IMR-90 (cell line): ENCODE results near the gene SNX30. TPM values are rescaled to one million over a fixed set of nuclear protein-coding genes. Genes with fewer than 3 reads are reported as not detected.

Experiments used
- ATAC-seq: fragments of 200-7000 bp; cut with Tn5 transposase; 2 replicates; pipeline ENCODE4 v1.9.1; 2020; ENCODE audit warnings: low read depth, mild to moderate bottlenecking, moderate library complexity
- BruUV-seq: library from RNA; stranded (reverse); fragments of 400-500 nt; replicated peaks from 2 replicates; lab custom pipeline; 2021; lab: Mats Ljungman, UMichigan
- CTCF ChIA-PET: fragments of 300-600 bp; formaldehyde crosslinking; extraction: SDS; loops from one replicate; lab custom pipeline; 2021; ENCODE audit warnings: antibody characterized with exemption; lab: Yijun Ruan, JAX
- POLR2A ChIA-PET: fragments of 300-600 bp; sonication (Branson Sonifier 250); formaldehyde crosslinking; loops from one replicate; lab custom pipeline; 2022; ENCODE audit warnings: antibody characterized with exemption; ENCODE audit not compliant: unreplicated experiment; lab: Charles Lee
- DNase-seq: peaks from one replicate; pipeline ENCODE4 v3.0.0; 2013
- H2AFZ ChIP-seq: replicated peaks from 2 replicates; pipeline ENCODE3; 2013; ENCODE audit warnings: low read length, mild to moderate bottlenecking; ENCODE audit not compliant: poor library complexity
- H2AK5ac ChIP-seq: 2 replicates; pipeline ENCODE4 v1.6.1; 2013; ENCODE audit warnings: low read depth, low read length, inconsistent platforms
- H2AK9ac ChIP-seq: replicated peaks from 2 replicates; pipeline ENCODE3; 2013; ENCODE audit warnings: mild to moderate bottlenecking, low read depth, low read length, moderate library complexity; ENCODE audit not compliant: poor library complexity
- H2BK120ac ChIP-seq: 2 replicates; pipeline ENCODE4 v1.6.1; 2013; ENCODE audit warnings: low read depth, low read length, inconsistent platforms
- H2BK15ac ChIP-seq: 3 replicates; pipeline ENCODE4 v1.6.1; 2013; ENCODE audit warnings: low read depth, low read length, inconsistent platforms
- H2BK20ac ChIP-seq: 2 replicates; pipeline ENCODE4 v1.6.1; 2013; ENCODE audit warnings: low read depth, mild to moderate bottlenecking, inconsistent platforms, low read length, moderate library complexity
- H2BK5ac ChIP-seq: 2 replicates; pipeline ENCODE4 v1.6.1; 2013; ENCODE audit warnings: mild to moderate bottlenecking, low read depth, low read length, inconsistent platforms; ENCODE audit not compliant: poor library complexity, severe bottlenecking
- H3K14ac ChIP-seq: replicated peaks from 2 replicates; pipeline ENCODE4 v1.6.1; 2013; ENCODE audit warnings: low read depth, low read length, inconsistent platforms
- H3K18ac ChIP-seq: 2 replicates; pipeline ENCODE4 v1.6.1; 2013; ENCODE audit warnings: low read depth, low read length, control low read depth
- H3K23ac ChIP-seq: 2 replicates; pipeline ENCODE4 v1.6.1; 2013; ENCODE audit warnings: low read depth, low read length, inconsistent platforms
- H3K27ac ChIP-seq: 2 replicates; pipeline ENCODE4 v1.5.1; 2013; ENCODE audit warnings: mild to moderate bottlenecking, control low read depth, low read length; ENCODE audit not compliant: insufficient read depth
- H3K27me3 ChIP-seq: 2 replicates; pipeline ENCODE4 v1.6.1; 2013; ENCODE audit warnings: low read length; ENCODE audit not compliant: control insufficient read depth, insufficient read depth
- H3K36me3 ChIP-seq: 2 replicates; pipeline ENCODE4 v1.6.1; 2013; ENCODE audit warnings: low read length, mixed read lengths; ENCODE audit not compliant: control insufficient read depth, insufficient read depth
- H3K4ac ChIP-seq: 2 replicates; pipeline ENCODE4 v1.6.1; 2013; ENCODE audit warnings: low read depth, low read length, inconsistent platforms
- H3K4me1 ChIP-seq: 2 replicates; pipeline ENCODE4 v1.6.1; 2013; ENCODE audit warnings: low read length, mixed read lengths; ENCODE audit not compliant: control insufficient read depth, insufficient read depth
- H3K4me2 ChIP-seq: 2 replicates; pipeline ENCODE4 v1.6.1; 2013; ENCODE audit warnings: low read depth, mild to moderate bottlenecking, control low read depth, low read length, moderate library complexity
- H3K4me3 ChIP-seq: 2 replicates; pipeline ENCODE4 v1.5.1; 2013; ENCODE audit warnings: low read depth, mild to moderate bottlenecking, control low read depth, low read length, moderate library complexity; ENCODE audit not compliant: insufficient read depth
- H3K56ac ChIP-seq: 2 replicates; pipeline ENCODE4 v1.6.1; 2013; ENCODE audit warnings: low read length, inconsistent platforms; ENCODE audit not compliant: insufficient read depth; ENCODE audit errors: extremely low read depth
- H3K79me1 ChIP-seq, 2 experiments: 2 replicates each; pipeline ENCODE4 v1.6.1; 2013; ENCODE audit warnings: low read length in 2 of 2, inconsistent platforms in 1 of 2, low read depth in 1 of 2
- H3K9ac ChIP-seq: 2 replicates; pipeline ENCODE4 v1.6.1; 2013; ENCODE audit warnings: low read depth, low read length, control low read depth
- H3K9me1 ChIP-seq: 2 replicates; pipeline ENCODE4 v1.6.1; 2013; ENCODE audit warnings: low read length, inconsistent platforms; ENCODE audit not compliant: insufficient read depth
- H3K9me3 ChIP-seq: 2 replicates; pipeline ENCODE4 v1.6.1; 2013; ENCODE audit warnings: low read length; ENCODE audit not compliant: control insufficient read depth, insufficient read depth
- H4K20me1 ChIP-seq: 2 replicates; pipeline ENCODE4 v1.6.1; 2013; ENCODE audit warnings: low read length, inconsistent platforms; ENCODE audit not compliant: insufficient read depth
- H4K5ac ChIP-seq: 2 replicates; pipeline ENCODE4 v1.6.1; 2013; ENCODE audit warnings: mild to moderate bottlenecking, low read depth, low read length, control low read depth
- H4K8ac ChIP-seq, 2 experiments: 2 replicates each; pipeline ENCODE4 v1.6.1; 2013; ENCODE audit warnings: low read depth in 2 of 2, low read length in 2 of 2, control low read depth in 1 of 2, inconsistent platforms in 1 of 2
- H4K91ac ChIP-seq: 2 replicates; pipeline ENCODE4 v1.6.1; 2013; ENCODE audit warnings: low read depth, low read length, inconsistent platforms; ENCODE audit not compliant: insufficient read depth
- BHLHE40 ChIP-seq: fragments of 150-350 bp; IDR thresholded peaks from 2 replicates; pipeline ENCODE4 v1.6.1; 2016; ENCODE audit warnings: mild to moderate bottlenecking, low read depth, low read length
- CEBPB ChIP-seq: IDR thresholded peaks from 2 replicates; pipeline ENCODE4 v1.6.1; 2012; ENCODE audit warnings: low read depth, low read length, improper control_type of control experiment
- CHD1 ChIP-seq: IDR thresholded peaks from 2 replicates; pipeline ENCODE4 v1.6.1; 2012; ENCODE audit warnings: low read depth, low read length, improper control_type of control experiment
- FOS ChIP-seq: fragments of 150-350 bp; IDR thresholded peaks from 2 replicates; pipeline ENCODE4 v1.6.1; 2016; ENCODE audit warnings: low read depth, low read length
- MAFK ChIP-seq: IDR thresholded peaks from 2 replicates; pipeline ENCODE4 v1.6.1; 2012; ENCODE audit warnings: low read depth, low read length, improper control_type of control experiment
- MAZ ChIP-seq: IDR thresholded peaks from 2 replicates; pipeline ENCODE4 v1.6.1; 2012; ENCODE audit warnings: low read depth, mild to moderate bottlenecking, low read length, improper control_type of control experiment, moderate library complexity, borderline replicate concordance
- NFE2L2 ChIP-seq: fragments of 150-350 bp; IDR thresholded peaks from 2 replicates; pipeline ENCODE4 v1.6.1; 2016; ENCODE audit warnings: low read depth, mild to moderate bottlenecking, low read length
- POLR2A ChIP-seq: IDR thresholded peaks from 2 replicates; pipeline ENCODE4 v1.6.1; 2012; ENCODE audit warnings: mild to moderate bottlenecking, low read depth, low read length
- RAD21 ChIP-seq: IDR thresholded peaks from 2 replicates; pipeline ENCODE4 v1.6.1; 2012; ENCODE audit warnings: low read length, improper control_type of control experiment
- RCOR1 ChIP-seq: IDR thresholded peaks from 2 replicates; pipeline ENCODE4 v1.6.1; 2012; ENCODE audit warnings: mild to moderate bottlenecking, low read length, improper control_type of control experiment; ENCODE audit not compliant: insufficient replicate concordance
- RFX5 ChIP-seq: IDR thresholded peaks from 2 replicates; pipeline ENCODE4 v1.8.0; 2012; ENCODE audit warnings: low read depth, mild to moderate bottlenecking, low read length, moderate library complexity
- SMC3 ChIP-seq: fragments of 150-350 bp; IDR thresholded peaks from 2 replicates; pipeline ENCODE4 v1.6.1; 2016; ENCODE audit warnings: low read depth, mild to moderate bottlenecking, antibody characterized with exemption, low read length, moderate library complexity
- WGBS, 2 experiments: methylation state at CpG; one replicate each; pipeline versions ENCODE4 v1.1.5 to v1.1.7; 2013; ENCODE audit warnings: missing lambda C conversion rate in 2 of 2; ENCODE audit not compliant: insufficient read length in 1 of 2; ENCODE audit errors: extremely low coverage in 2 of 2; 5-methylcytosine and 5-hydroxymethylcytosine counted together
- dilution Hi-C: fragments of 300-500 bp; cut with HindIII; formaldehyde crosslinking; loops from one replicate; pipeline ENCODE4 v1.14.3; 2018; ENCODE audit warnings: low sequenced_read_pairs; ENCODE audit not compliant: unreplicated experiment
- in situ Hi-C: fragments of 300-500 bp; cut with MboI; formaldehyde crosslinking; loops from 3 replicates; pipeline ENCODE4 v1.14.3; 2019; ENCODE audit warnings: low sequenced_read_pairs, inconsistent platforms, mixed read lengths
- intact Hi-C: fragments of 100-400 bp; cut with micrococcal nuclease; formaldehyde crosslinking; loops from 2 replicates; pipeline ENCODE4 v1.10.0; 2022
- polyA plus RNA-seq, 3 experiments: library from polyadenylated mRNA; depleted of rRNA; stranded (reverse); fragments of >200 nt; gene quantifications; 2 replicates each; pipeline ENCODE4 v1.2.3, GENCODE V29; 2012; ENCODE audit warnings: low replicate concordance in 1 of 3
- total RNA-seq: library from RNA; depleted of rRNA; stranded (reverse); fragments of >200 nt; gene quantifications from 2 replicates; pipeline ENCODE4 v1.2.3, GENCODE V29; 2012
- TF ChIP-seq, protein P1 (sequence below): conservative IDR thresholded peaks from 2 replicates; pipeline ENCODE4 v1.5.1; 2012; ENCODE audit warnings: mild to moderate bottlenecking, low read depth, low read length, improper control_type of control experiment
- TF ChIP-seq, protein P2 (sequence below): fragments of 150-350 bp; IDR thresholded peaks from 2 replicates; pipeline ENCODE4 v1.6.1; 2016; ENCODE audit warnings: low read depth, mild to moderate bottlenecking, low read length, moderate library complexity, borderline replicate concordance
- TF ChIP-seq, protein P3 (sequence below): fragments of 150-350 bp; IDR thresholded peaks from 2 replicates; pipeline ENCODE4 v1.6.1; 2017; ENCODE audit warnings: mild to moderate bottlenecking, antibody characterized with exemption, low read length, low read depth

The SNX30 gene
- total and polyA plus RNA-seq, 2 of the 4 experiments (the other 2 are of a cell fraction) = 8.0 to 18.8 TPM

DNA sequence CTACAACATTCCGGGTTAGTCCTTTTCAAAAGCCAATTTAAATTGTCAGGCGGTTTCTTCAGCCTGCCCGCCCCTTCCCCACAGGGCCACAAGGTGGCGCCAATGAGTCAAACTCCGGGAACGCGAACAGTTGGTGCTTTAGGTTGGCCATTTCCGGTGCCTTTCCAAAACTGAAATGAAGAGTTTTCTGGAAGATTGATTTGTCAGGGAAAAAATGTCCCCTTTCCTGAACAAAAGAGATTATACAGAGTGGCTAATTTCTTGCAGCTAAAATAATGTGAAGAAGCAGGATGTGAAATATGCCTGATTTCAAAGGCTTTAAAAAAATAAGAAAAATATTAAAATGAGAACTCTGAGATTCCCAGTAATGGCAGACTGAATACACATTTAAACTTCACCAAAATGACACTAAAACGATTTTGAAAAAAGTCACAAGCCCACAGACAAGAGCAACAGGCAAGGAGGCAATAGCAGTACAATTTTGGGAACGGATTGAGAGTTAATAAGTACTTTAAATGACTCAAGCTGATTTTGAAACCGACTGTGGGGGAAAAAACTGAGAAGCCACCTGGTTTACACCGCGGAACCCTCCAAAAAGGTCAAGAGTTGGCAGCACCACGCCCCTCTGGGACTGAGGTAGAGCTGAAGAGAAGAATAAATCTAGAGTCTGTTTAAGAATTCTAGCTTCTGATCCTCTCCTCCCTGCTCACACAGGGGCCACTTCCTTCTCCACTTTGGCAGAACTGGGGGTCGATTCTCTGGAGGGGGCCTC is 94.4 kb downstream of the SNX30 start:
- H3K27me3 ChIP-seq = no peaks in the 10 kb centered on the region
- H3K4ac ChIP-seq = no peak overlapping the region
- H3K4me3 ChIP-seq = no peak overlapping the region
- no peak overlapping the region for H2AK5ac ChIP-seq
- H3K23ac ChIP-seq = no peak overlapping the region
- ATAC-seq (peak; percentile 79), DNase-seq (peak; percentile 66)
- H3K27ac ChIP-seq = no peak overlapping the region
- no peak overlapping the region for H3K14ac ChIP-seq
- peaks cover 11% of the 10 kb centered on the region for H4K20me1 ChIP-seq
- BruUV-seq = no TSS peak
- WGBS, 2 experiments = 100% methylated on average over 1 of the region's 15 CpGs; no CpG with 5 or more reads in 1 of the 2 experiments
- H2BK20ac ChIP-seq = no peak overlapping the region
- peaks cover 6% of the 10 kb centered on the region for H3K4me1 ChIP-seq
- no peak overlapping the region for H4K91ac ChIP-seq
- no peak overlapping the region for H3K18ac ChIP-seq
- intact Hi-C loops = loop anchor here (1.0 to 10.0 kb wide), 2 partner anchors 58 to 130 kb away; no protein-coding TSS in a partner anchor
- no peak overlapping the region for H2AFZ ChIP-seq
- ChIA-PET POLR2A (no interaction called here), CTCF (interaction anchor here (0.7 to 2.5 kb wide), 3 partner anchors 10 to 60 kb away, joined by 3 to 16 read pairs (median 3); no protein-coding TSS in a partner anchor)
- no peaks in the 10 kb centered on the region for H3K9me3 ChIP-seq
- H3K9ac ChIP-seq = no peak overlapping the region
- H4K8ac ChIP-seq = no peak overlapping the region
- no peak overlapping the region for H3K4me2 ChIP-seq
- H3K36me3 ChIP-seq = 0 out of 2 replicates have a peak, but pooled peaks cover 2% of the 10 kb centered on the region
- no peak overlapping the region for H2AK9ac ChIP-seq
- H4K5ac ChIP-seq = no peak overlapping the region
- no peak overlapping the region for H3K56ac ChIP-seq
- dilution Hi-C loops = no loop called here
- no peak overlapping the region for H2BK15ac ChIP-seq
- H2BK5ac ChIP-seq = no peak overlapping the region
- peaks cover 8% of the 10 kb centered on the region; the same call in 1 of the 2 replicates for H3K9me1 ChIP-seq
- H2BK120ac ChIP-seq = no peak overlapping the region
- in situ Hi-C loops = no loop called here
- no peaks in the 10 kb centered on the region for H3K79me1 ChIP-seq
- no peak for TF ChIP-seq MAFK
- TF ChIP-seq NFE2L2 = no peak
- TF ChIP-seq CHD1 = no peak
- TF ChIP-seq RFX5 = no peak
- no peak for TF ChIP-seq RCOR1
- TF ChIP-seq, protein P1, sequence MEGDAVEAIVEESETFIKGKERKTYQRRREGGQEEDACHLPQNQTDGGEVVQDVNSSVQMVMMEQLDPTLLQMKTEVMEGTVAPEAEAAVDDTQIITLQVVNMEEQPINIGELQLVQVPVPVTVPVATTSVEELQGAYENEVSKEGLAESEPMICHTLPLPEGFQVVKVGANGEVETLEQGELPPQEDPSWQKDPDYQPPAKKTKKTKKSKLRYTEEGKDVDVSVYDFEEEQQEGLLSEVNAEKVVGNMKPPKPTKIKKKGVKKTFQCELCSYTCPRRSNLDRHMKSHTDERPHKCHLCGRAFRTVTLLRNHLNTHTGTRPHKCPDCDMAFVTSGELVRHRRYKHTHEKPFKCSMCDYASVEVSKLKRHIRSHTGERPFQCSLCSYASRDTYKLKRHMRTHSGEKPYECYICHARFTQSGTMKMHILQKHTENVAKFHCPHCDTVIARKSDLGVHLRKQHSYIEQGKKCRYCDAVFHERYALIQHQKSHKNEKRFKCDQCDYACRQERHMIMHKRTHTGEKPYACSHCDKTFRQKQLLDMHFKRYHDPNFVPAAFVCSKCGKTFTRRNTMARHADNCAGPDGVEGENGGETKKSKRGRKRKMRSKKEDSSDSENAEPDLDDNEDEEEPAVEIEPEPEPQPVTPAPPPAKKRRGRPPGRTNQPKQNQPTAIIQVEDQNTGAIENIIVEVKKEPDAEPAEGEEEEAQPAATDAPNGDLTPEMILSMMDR = peak; percentile 94
- no peak for TF ChIP-seq CEBPB
- peak; percentile 95 for TF ChIP-seq SMC3
- peak; percentile 86 for TF ChIP-seq RAD21
- TF ChIP-seq MAZ = no peak
- TF ChIP-seq, protein P2, sequence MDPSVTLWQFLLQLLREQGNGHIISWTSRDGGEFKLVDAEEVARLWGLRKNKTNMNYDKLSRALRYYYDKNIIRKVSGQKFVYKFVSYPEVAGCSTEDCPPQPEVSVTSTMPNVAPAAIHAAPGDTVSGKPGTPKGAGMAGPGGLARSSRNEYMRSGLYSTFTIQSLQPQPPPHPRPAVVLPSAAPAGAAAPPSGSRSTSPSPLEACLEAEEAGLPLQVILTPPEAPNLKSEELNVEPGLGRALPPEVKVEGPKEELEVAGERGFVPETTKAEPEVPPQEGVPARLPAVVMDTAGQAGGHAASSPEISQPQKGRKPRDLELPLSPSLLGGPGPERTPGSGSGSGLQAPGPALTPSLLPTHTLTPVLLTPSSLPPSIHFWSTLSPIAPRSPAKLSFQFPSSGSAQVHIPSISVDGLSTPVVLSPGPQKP = no peak
- TF ChIP-seq POLR2A = no peak
- TF ChIP-seq FOS = no peak
- TF ChIP-seq, protein P3, sequence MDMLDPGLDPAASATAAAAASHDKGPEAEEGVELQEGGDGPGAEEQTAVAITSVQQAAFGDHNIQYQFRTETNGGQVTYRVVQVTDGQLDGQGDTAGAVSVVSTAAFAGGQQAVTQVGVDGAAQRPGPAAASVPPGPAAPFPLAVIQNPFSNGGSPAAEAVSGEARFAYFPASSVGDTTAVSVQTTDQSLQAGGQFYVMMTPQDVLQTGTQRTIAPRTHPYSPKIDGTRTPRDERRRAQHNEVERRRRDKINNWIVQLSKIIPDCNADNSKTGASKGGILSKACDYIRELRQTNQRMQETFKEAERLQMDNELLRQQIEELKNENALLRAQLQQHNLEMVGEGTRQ = no peak
- TF ChIP-seq BHLHE40 = no peak
